ENCODE measurements around the gene WNT9B.

DNA sequence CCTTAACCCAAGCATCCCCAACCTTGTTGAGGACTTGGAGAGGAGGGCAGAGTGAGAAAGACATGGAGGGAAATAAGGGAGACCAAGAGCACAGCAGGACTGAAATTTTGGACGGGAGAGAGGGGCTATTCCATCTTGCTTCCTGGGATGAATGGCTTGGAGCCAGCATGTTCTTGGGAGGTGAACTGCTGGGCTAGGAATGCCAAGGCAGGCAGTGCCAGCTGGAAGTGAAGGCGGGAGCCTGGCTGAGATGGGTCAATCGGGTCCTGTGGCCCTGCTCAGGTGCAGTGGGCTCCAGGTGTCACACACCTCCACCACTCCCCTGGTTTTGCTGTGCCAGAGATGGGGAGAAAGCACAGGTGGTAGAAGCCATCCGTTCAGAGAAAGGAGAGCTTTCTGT is 25.5 kb downstream of the WNT9B start:
- TF ChIP-seq POLR2A (IDR thresholded peaks at IDR 0.05; ENCODE audit: low read length) (no peak), GATA1 (IDR thresholded peaks at IDR 0.05; ENCODE audit: low read depth, low read length) (no peak)
